ENCODE results near the gene PSMC1. TPM values are rescaled to one million over a fixed set of nuclear protein-coding genes. Genes with fewer than 3 reads are reported as not detected.

PSMC1 gene
- total and polyA plus RNA-seq, 10 of the 15 experiments (the other 5 are each of a cell fraction or from before 2014, with no cell fraction given), result 97.4 to 286 (median 209) TPM

DNA sequence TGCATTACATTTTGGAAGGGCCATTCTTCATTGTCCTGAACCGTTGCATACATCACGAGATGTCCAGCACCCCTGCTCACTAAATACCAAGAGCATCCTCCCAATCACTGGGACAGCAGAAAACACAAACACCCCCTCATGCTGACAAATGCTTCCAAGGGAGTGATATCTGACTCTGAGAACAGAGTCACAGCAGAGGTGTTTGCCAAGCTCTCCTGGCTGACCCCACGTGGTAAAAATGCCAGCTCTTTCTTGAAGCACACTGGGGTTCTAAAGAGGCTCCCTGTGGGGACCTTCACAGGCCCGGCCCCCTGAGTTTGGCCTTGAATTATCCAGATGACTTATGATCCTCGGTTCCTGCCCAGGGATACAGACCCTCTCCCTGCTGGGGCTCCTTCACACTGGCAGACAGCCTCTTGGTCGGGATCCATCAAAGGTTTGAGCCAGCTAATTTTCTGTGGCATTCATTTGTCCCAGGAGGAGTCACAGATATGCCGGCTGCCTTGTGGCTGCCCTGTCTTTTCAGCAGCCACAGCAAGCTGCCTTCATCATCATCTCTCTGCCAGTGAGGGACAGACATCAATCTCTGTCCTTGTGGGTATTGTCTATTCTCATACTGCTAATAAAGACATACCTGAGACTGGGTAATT lies 43.1 kb upstream of the PSMC1 start:
- Histone ChIP-seq H3K4me1 (ENCODE audit: control insufficient read depth, insufficient read depth, low read length) (no peaks in the 10 kb centered on the region), H3K4me2 (ENCODE audit: control insufficient read depth, insufficient read depth) (no peak overlapping the region), H3K4me3 (no peak overlapping the region), H3K27me3 (replicated peaks in 1 of 2; ENCODE audit: control insufficient read depth in 2 of 2, insufficient read depth in 2 of 2, low read length in 1 of 2) (no peaks in the 10 kb centered on the region), H3K79me2 (ENCODE audit: control insufficient read depth, insufficient read depth, low read length) (no peaks in the 10 kb centered on the region), H3K9me3 (replicated peaks; ENCODE audit: control insufficient read depth, insufficient read depth, low read length) (no peaks in the 10 kb centered on the region; the same call in 2 of the 3 replicates), H2AFZ (ENCODE audit: control insufficient read depth, low read depth, low read length) (no peak overlapping the region), H3K9ac (ENCODE audit: control insufficient read depth, insufficient read depth, low read length) (no peak overlapping the region), H3K27ac (ENCODE audit: control insufficient read depth, insufficient read depth) (no peak overlapping the region), H4K20me1 (ENCODE audit: control insufficient read depth, insufficient read depth) (no peaks in the 10 kb centered on the region), H3K36me3 (ENCODE audit: control insufficient read depth in 2 of 2, insufficient read depth in 2 of 2, low read length in 1 of 2) (no peaks in the 10 kb centered on the region)
- SMC1A ChIA-PET (ENCODE audit: uncharacterized antibody, unreplicated experiment), result no interaction called here
- BruUV-seq (replicated peaks), result no TSS peak
- intact Hi-C loops (cut with micrococcal nuclease; ENCODE audit: unreplicated experiment), result no loop called here
- FAIRE-seq (no peak), DNase-seq (ENCODE audit: low read depth, low spot score) (no peak), ATAC-seq (no peak)
- in situ Hi-C loops (cut with MboI), result no loop called here
- CTCF ChIA-PET, result no interaction called here
- TF ChIP-seq, protein P1, sequence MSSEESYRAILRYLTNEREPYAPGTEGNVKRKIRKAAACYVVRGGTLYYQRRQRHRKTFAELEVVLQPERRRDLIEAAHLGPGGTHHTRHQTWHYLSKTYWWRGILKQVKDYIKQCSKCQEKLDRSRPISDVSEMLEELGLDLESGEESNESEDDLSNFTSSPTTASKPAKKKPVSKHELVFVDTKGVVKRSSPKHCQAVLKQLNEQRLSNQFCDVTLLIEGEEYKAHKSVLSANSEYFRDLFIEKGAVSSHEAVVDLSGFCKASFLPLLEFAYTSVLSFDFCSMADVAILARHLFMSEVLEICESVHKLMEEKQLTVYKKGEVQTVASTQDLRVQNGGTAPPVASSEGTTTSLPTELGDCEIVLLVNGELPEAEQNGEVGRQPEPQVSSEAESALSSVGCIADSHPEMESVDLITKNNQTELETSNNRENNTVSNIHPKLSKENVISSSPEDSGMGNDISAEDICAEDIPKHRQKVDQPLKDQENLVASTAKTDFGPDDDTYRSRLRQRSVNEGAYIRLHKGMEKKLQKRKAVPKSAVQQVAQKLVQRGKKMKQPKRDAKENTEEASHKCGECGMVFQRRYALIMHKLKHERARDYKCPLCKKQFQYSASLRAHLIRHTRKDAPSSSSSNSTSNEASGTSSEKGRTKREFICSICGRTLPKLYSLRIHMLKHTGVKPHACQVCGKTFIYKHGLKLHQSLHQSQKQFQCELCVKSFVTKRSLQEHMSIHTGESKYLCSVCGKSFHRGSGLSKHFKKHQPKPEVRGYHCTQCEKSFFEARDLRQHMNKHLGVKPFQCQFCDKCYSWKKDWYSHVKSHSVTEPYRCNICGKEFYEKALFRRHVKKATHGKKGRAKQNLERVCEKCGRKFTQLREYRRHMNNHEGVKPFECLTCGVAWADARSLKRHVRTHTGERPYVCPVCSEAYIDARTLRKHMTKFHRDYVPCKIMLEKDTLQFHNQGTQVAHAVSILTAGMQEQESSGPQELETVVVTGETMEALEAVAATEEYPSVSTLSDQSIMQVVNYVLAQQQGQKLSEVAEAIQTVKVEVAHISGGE (CRISPR knock-in tag; IDR thresholded peaks at IDR 0.05), result no peak
- TF ChIP-seq NRF1 (conservative IDR thresholded peaks at IDR 0.05; ENCODE audit: low read depth, low read length), result no peak
- no peak for TF ChIP-seq MXI1 (IDR thresholded peaks at IDR 0.05; ENCODE audit: low read depth, low read length)
- no peak for TF ChIP-seq HDAC2 (IDR thresholded peaks at IDR 0.05)
- TF ChIP-seq ZNF24 (IDR thresholded peaks at IDR 0.05), result no peak
- POLR2A ChIA-PET, result no interaction called here
- 29% methylated on average over 7 of the region's 7 CpGs for WGBS (ENCODE audit: insufficient coverage, insufficient replicate concordance, low lambda C conversion rate, missing lambda C conversion rate)
- RAD21 ChIA-PET (ENCODE audit: unreplicated experiment), result no interaction called here
